ENCODE measurements around the gene PRRG4. TPM values are rescaled to one million over a fixed set of nuclear protein-coding genes. Genes with fewer than 3 reads are reported as not detected.

Gene PRRG4
- total RNA-seq, 2 donors from 2014 or later: 2.9 to 3.7 TPM

GRCh38 chr11:32892355-32893092 is 62.8 kb downstream of the PRRG4 start, which contains the start of gene QSER1:
Gene QSER1 (plus strand): TSS chr11:32892811. CDS start chr11:32893126, 315 bp downstream.
- Histone ChIP-seq H3K4me1 (ENCODE audit: control insufficient read depth, insufficient read depth, low read length) (peaks cover 3% of the 10 kb centered on the region), H3K4me3 (ENCODE audit: low read length) (peak within 1 kb of the TSS; percentile 91), H3K27me3 (ENCODE audit: control insufficient read depth, insufficient read depth, low read length, poor library complexity, severe bottlenecking) (peaks cover 32% of the 10 kb centered on the region), H3K36me3 (ENCODE audit: control insufficient read depth, insufficient read depth, low read length) (no peaks in the 10 kb centered on the region), H3K9ac (ENCODE audit: extremely low read depth, low read length, poor library complexity, severe bottlenecking) (peak within 1 kb of the TSS; percentile 76), H3K9me3 (ENCODE audit: control insufficient read depth, low read length) (peaks cover 12% of the 10 kb centered on the region), H3K27ac (ENCODE audit: low read depth, low read length) (peak within 1 kb of the TSS; percentile 93)
- Mint-ChIP-seq H3K9me3 (peaks cover 21% of the 10 kb centered on the region), H3K4me3 (peak within 1 kb of the TSS; percentile 96), H3K4me1 (peaks cover 30% of the 10 kb centered on the region), H3K36me3 (ENCODE audit: low read depth) (peaks cover 15% of the 10 kb centered on the region), H3K27ac (peak within 1 kb of the TSS; percentile 94), H3K27me3 (ENCODE audit: insufficient read depth) (peaks cover 22% of the 10 kb centered on the region)
- 0 to 1% methylated on average over 13 to 83 of the region's 91 CpGs for WGBS, 2 experiments (ENCODE audit: insufficient coverage in 1 of 2, insufficient read length in 1 of 2)
- peak; percentile 89 for DNase-seq
- no peak for TF ChIP-seq CTCF (conservative IDR thresholded peaks at IDR 0.05)

DNA sequence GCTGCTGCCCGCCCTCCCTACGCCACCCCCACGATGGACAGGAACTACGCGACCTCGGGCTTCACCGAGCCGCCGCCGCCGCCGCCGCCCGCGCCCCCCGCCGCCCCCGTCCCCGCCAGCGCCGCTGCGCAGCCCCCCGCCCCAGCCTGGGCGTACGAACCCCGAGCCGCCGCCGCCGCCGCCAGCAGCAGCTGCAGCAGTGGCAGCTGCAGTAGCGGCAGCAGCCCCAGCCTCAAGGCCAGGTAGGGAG is 63.3 kb downstream of the PRRG4 start:
- Mint-ChIP-seq H3K36me3 (ENCODE audit: low read depth) (peaks cover 11% of the 10 kb centered on the region), H3K9me3 (peaks cover 16% of the 10 kb centered on the region), H3K4me3 (peak overlapping the region; percentile 96), H3K27me3 (ENCODE audit: insufficient read depth) (peaks cover 17% of the 10 kb centered on the region), H3K4me1 (peaks cover 35% of the 10 kb centered on the region), H3K27ac (no peak overlapping the region)
- peaks cover 28% of the 10 kb centered on the region for H3K27me3 ChIP-seq (ENCODE audit: control insufficient read depth, insufficient read depth, low read length, poor library complexity, severe bottlenecking)
- H3K9me3 ChIP-seq (ENCODE audit: control insufficient read depth, low read length): peaks cover 9% of the 10 kb centered on the region
- no peak for TF ChIP-seq CTCF (conservative IDR thresholded peaks at IDR 0.05)
- DNase-seq: no peak
- peaks cover 3% of the 10 kb centered on the region for H3K4me1 ChIP-seq (ENCODE audit: control insufficient read depth, insufficient read depth, low read length)
- H3K9ac ChIP-seq (ENCODE audit: extremely low read depth, low read length, poor library complexity, severe bottlenecking): no peak overlapping the region
- 0% methylated on average over 2 to 31 of the region's 32 CpGs for WGBS, 2 experiments (ENCODE audit: insufficient coverage in 1 of 2, insufficient read length in 1 of 2)
- no peak overlapping the region for H3K4me3 ChIP-seq (ENCODE audit: low read length)
- H3K27ac ChIP-seq (ENCODE audit: low read depth, low read length): peak overlapping the region; percentile 93
- H3K36me3 ChIP-seq (ENCODE audit: control insufficient read depth, insufficient read depth, low read length): no peaks in the 10 kb centered on the region

- peaks cover 27% of the 10 kb centered on the region for H3K27me3 ChIP-seq (ENCODE audit: control insufficient read depth, insufficient read depth, low read length, poor library complexity, severe bottlenecking)
- H3K36me3 Mint-ChIP-seq (ENCODE audit: low read depth): peaks cover 11% of the 10 kb centered on the region
- H3K36me3 ChIP-seq (ENCODE audit: control insufficient read depth, insufficient read depth, low read length): no peaks in the 10 kb centered on the region
- peak overlapping the region; percentile 94 for H3K27ac Mint-ChIP-seq
- peaks cover 9% of the 10 kb centered on the region for H3K9me3 ChIP-seq (ENCODE audit: control insufficient read depth, low read length)
- H3K9ac ChIP-seq (ENCODE audit: extremely low read depth, low read length, poor library complexity, severe bottlenecking): peak overlapping the region; percentile 76
- H3K4me3 ChIP-seq (ENCODE audit: low read length): peak overlapping the region; percentile 91
- peak; percentile 81 for TF ChIP-seq CTCF (conservative IDR thresholded peaks at IDR 0.05)
- WGBS, 2 experiments (ENCODE audit: insufficient coverage in 1 of 2, insufficient read length in 1 of 2): 0% methylated on average over 25 to 66 of the region's 66 CpGs
- H3K4me1 Mint-ChIP-seq: peaks cover 35% of the 10 kb centered on the region
- peaks cover 14% of the 10 kb centered on the region for H3K9me3 Mint-ChIP-seq
- peak overlapping the region; percentile 96 for H3K4me3 Mint-ChIP-seq
- H3K4me1 ChIP-seq (ENCODE audit: control insufficient read depth, insufficient read depth, low read length): peaks cover 3% of the 10 kb centered on the region
- H3K27me3 Mint-ChIP-seq (ENCODE audit: insufficient read depth): peaks cover 17% of the 10 kb centered on the region
- DNase-seq: peak; percentile 92
- H3K27ac ChIP-seq (ENCODE audit: low read depth, low read length): peak overlapping the region; percentile 92
Measured at GRCh38 chr11:32893343-32894148, 63.8 kb downstream of the PRRG4 start.

All from endodermal cell (in vitro differentiated cells).